ENCODE results near the gene BRI3.
"Not testable (repeated sequence)": the region's sequence is repeated elsewhere in the genome, so short reads cannot be mapped to it uniquely, and the experiment has no call there.

The BRI3 gene

DNA sequence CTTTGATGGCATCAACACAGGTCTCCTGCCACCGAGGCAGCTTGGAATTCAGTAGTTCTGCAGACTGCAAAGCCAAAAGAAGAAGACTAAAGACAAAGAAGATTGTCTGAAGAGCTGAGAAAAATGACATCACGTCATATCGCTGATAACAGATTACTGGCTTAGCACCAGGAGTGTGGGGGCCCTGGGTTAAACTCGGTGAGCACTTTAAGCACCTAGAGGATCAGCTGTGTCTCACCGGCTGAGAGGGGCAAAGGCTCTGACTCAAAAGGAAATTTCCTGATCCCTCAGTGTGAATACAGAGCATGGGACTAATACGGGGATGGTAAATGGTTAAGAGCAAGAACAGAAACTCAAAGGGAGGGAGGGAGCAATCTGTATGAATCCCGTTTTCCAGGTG, 30.7 kb downstream of the BRI3 start:
- DNase-seq (ENCODE audit: low read depth in 3 of 3), result no peak

DNA sequence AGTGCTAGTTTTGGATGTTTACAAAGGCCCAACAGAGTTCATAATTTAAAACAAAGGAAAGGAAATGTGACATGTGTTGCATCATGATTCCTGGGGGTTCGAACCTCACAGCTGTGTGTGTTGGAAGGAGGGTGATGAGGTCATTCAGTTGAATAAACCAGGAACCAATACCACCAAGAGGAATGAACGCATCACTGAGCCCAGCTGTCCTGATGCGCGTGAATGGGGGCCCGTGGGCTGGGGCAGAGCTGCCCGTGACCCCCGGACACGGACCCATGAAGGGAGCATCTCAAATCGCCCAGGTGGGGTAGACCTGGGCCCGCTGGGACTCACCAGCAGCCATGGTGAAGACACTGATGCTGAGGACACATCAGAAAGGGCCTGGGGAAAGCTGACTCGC, 33.0 kb downstream of the BRI3 start:
- DNase-seq (ENCODE audit: low read depth in 3 of 3), result no peak

DNA sequence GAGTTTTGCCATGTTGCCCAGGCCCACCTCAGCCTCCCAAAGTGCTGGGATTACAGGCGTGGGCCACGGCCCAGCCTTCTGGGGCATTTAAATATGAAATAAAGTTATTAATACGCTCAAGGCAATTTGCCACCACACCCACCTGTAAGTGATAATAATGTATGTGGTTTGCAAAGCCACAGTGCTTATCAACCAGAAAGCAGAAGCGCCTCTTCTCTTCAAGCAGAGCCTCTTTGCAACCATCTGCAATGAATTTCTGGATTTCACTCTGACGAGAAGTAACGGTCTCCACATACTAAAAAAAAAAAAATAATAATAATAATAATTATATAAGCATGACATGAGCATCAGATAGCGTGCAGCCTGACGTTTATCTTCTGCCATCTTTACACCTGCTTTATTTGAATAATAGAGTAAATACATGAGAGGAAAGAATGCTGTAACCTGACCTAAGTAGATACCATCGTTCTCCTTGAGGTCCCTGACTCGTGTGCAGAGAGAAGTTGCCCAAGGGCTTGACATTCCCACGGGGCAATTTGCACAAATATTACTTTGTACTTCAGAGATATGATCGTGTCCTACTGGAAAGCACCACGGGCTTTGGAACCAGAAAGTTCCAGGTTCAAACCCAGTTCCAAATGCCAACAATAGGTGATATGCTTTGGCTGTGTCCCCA, 34.0 kb downstream of the BRI3 start:
- no peak for DNase-seq (ENCODE audit: low read depth in 3 of 3)

DNA sequence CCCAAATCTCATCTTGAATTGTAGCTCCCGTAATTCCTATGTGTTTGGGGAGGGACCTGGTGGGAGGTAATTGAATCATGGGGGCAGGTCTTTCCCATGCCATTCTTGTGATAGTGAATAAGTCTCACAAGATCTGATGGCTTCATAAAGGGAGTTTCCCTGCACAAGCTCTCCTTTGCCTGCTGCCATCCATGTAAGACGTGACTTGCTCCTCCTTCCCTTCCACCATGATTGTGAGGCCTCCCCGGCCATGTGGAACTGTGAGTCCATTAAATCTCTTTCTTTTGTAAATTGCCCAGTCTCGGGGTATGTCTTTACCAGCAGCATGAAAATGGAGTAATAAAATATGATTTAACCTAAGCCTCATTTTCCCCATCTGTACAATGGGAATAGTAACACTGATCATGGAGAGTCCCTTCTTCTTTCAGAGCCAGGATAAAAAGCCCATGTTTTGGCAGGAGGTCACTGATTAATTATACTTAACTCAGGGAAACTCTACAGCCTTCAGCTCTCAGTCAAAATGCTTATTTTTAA, 34.6 kb downstream of the BRI3 start:
- not testable (repeated sequence) for DNase-seq (ENCODE audit: low read depth in 3 of 3)

DNA sequence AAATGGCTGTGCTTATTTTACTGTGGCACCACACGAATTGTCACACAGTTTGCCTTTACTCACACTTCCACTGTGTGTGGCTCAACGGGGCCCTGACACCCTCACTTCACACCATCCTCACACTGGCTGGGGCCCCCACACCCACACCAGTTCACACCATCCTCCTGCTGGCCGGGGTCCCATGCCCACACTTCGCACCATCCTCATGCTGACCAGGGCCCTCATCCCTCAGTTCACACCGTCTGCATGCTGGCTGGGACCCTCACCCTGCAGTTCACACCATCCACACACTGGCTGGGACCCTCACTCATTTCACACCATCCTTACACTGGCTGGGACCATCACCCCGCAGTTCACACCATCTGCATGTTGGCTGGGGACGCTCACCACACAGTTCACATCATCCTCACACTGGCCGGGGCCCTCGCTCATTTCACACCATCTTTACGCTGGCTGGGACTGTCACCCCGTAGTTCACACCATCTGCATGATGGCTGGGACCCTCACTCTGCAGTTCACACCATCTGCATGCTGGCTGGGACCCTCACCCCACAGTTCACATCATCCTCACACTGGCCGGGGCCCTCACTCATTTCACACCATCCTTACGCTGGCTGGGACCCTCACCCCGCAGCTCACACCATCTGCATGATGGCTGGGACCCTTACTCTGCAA, 36.0 kb downstream of the BRI3 start:
- DNase-seq (ENCODE audit: low read depth in 3 of 3), result no peak

DNA sequence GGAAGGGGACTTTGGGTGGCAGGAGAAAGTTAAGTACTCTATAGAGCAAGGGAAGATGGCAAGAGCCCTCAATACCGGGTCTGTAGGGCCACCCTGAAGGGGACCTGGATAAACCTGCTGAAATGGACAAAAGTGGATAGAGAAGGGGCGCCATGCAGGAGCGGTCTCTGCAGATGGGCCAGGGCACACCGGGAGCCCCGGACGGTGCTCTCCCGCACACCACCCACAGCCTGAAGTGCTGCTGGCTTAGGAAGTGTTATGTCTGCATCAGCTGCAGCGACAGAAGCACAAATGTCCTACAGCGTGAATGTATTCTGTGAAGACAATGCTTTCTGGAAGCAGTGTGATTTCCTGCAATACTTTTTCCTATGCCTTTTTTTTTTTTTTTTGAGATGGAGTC, 37.7 kb downstream of the BRI3 start:
- DNase-seq (ENCODE audit: low read depth in 3 of 3), result no peak

DNA sequence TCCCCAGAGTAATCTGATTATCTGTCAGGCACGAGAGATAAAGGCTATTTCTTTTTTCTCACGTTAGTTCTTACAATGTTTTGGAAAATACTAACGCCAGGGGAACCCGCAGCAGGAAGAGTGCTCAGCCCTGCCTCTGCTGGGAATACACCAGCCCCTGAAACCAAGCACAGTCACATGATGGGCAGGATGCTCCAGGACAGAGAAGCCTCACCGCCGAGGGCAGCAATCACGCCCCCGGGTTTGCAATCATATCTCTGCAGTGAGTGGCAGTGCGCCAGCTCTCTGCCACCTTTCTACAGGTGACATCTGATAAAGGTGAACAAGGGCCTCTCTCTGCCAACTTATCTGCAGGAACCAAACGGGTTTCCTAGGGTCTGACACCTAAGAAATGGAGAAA, 39.8 kb downstream of the BRI3 start:
- no peak for DNase-seq (ENCODE audit: low read depth in 3 of 3)

DNA sequence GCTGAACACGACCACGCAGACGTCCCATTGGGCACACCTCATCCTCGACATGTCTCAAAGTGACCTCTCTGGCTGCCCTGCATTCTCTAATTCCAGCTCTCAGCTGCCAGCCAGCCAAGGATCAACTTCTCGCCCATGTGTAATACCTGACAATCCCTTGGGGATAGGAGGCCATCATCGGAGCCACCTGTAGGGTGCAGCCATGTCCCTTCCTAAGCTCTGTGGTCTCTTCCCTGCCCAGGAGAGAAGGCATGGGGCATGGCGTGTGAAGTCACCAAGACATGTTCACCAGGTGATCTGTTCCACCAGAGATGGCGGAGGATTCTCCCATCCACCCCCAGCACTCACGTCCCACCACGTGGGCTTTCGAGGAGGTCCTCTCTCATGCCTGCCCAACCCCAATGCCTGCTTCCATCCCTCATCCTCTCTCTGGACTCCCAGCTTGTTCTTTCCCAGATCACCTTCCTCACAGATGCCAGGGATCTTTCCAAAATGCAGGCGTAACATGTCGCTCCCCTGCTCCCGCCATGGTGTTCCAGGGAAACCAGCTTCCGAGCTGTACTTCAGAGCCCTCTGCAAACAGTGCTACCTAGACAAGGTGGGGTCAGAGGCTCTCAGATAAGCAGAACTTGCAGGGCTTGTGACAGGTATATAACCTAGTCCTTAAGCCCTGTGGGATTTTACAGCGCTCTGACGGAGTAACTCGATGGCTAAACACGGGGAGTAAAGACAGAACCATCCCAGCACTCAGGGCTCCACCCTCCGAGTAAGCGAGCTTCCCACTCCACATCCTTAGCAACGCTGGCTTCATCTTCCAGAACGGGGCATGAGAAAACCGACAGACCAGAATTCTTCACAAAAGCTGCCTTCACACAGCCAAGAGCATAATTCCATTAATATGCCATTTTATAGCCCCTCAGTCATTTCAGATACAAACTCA, 41.1 kb downstream of the BRI3 start:
- no peak for DNase-seq (ENCODE audit: low read depth in 3 of 3)

DNA sequence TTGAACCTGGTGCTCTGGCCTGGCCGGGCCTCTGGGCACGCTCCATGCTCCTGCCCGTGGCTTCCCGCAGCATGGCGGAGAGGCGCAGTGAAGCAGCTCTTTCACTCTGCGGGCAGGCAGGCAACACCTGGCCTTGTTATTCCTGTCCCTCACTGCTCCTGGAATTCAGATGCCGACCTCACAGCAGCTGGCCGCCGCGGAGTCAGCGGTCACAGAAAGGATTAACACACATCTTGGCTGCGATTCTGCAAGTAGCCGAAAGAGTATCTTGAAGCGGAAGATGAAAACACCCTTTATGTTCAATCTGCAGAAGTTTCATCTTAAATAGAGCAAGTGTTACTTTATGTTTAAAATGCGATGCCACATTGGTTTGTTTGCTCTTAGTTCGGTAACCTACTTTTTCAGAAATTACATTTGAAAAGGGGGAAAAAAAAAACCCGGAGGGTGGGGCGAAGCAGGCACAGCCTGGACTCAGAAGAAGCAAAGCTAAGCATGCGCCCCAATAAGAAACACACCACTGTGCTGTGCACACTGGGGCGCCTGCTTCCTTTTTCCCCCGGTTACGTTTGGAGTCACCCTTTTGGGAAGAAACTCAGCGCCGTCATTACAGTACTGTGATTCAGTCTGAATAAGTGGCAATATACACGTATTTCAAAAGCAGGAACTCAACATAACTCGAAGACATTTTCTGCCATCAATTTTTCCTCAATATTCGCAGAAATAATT, 42.3 kb downstream of the BRI3 start:
- DNase-seq (ENCODE audit: low read depth in 3 of 3), result no peak

DNA sequence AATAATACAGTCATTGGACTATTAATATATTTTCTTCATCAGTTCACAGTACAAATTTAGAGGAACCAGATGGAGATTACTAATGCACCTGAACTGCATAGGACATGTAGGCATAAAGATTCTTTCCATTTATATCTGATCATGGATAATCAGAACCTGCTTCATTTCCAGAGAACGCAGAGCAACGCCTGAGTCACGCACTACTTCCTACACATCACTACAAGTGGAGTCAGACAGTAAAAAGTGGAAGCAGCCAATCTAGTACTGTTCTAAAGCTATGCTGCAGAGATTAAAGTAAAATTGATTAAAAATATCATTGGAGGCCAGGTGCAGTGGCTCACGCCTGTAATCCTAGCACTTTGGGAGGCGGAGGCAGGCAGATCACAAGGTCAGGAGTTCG, 43.3 kb downstream of the BRI3 start:
- DNase-seq (ENCODE audit: low read depth in 3 of 3), result no peak

DNA sequence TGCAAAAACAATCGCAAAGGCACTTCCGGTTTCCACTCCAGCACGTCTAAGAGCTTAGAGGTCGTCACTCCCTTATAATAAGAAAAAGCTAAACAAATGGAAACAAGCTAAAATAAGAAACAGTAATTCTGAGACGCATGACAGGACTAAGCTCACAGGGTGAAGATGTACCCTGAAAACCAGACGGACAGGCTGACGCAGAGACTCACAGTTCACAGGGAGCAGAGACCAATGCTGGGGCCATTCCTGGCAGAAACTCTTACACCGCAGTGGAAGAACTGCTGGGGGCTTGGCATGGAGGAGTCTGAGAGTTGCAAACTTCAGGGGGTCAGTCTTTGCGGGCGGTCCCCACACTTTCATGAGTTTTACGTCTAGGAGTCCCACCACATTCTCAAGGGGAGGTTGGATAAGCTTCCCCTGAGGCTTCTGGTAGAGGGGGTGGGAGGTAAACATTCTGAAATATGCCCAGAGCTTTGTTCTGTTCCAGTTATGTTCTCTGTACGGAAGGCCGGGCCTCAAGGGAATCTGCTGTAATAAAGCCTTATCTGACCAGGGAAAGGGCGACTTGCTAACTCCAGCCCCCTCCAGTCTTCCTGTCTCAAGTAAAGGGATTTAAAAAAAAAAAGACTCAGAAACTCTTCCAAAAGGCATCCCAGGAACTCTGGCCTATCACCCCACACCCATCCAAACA, 47.8 kb downstream of the BRI3 start:
- DNase-seq (ENCODE audit: low read depth in 3 of 3), result no peak

DNA sequence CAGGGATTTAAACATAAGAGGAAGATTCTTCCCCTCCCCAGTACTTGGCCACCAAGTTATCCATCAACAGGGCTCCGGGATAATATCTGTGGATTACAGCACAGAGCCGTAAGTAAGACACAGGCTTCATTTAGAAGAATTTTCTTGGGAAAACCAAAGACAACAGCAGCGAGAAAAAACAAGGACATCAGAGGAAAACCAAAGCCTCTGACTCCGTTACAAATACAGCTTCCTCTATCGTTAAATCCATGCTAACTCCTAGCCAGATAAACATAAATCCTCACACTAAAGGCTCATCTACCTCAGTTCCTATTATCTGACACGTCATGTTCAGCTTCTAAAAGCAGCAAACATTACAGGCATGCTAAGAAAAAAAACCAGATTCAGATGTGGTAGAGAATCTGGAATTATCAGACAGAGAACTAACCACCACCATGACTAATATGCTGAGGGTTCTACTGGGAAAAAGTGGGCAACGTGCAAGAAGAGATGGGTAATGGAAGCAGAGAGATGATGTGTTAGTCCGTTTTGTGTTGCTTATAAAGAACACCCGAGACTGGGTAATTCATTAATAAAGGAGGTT, 48.4 kb downstream of the BRI3 start:
- DNase-seq (ENCODE audit: low read depth in 3 of 3), result no peak

DNA sequence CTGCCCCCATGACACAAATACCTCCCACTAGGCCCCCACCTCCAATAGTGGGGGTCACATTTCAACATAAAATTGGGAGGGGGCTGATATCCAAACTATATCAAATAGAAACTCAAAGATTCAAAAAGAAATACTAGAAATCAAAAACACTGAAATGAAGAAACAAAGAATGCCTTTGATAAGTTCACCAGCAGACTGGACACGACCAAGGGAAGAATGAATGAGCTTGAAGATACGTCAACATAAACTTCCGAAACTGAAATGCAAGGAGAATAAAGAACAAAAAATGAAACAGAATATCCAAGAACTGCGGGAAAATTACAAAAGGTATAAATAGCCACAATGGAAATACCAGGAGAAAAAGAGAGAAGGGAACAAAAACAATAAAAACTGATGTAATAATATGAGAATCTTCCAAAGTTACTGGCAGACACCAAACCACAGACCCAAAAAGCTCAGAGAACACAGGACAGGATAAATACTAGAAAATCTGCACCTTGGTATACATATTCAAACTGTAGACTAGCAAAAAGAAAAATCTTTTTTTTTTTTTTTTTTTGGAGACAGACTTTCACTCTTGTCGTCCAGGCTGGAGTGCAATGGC, 49.5 kb downstream of the BRI3 start:
- DNase-seq (ENCODE audit: low read depth in 3 of 3), result no peak

DNA sequence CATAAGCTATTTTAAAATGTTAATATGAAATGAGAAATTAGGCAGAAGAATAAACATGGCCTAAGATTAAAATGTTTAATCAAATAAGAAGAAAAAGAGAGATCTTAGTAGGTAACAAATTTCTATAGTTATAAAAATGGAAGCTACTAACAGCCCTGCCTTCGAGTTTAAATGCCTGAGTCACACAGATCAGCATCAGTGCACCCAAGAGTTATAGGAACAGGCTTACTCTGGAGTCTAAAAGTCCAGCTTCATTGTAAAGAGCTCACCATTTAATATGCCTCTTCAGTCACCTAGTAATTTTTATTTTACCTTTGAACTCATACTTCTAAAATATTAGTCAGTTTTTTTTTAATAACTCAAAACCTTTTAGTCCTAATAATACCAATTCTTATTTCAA, 52.6 kb downstream of the BRI3 start:
- DNase-seq (ENCODE audit: low read depth in 3 of 3), result no peak

DNA sequence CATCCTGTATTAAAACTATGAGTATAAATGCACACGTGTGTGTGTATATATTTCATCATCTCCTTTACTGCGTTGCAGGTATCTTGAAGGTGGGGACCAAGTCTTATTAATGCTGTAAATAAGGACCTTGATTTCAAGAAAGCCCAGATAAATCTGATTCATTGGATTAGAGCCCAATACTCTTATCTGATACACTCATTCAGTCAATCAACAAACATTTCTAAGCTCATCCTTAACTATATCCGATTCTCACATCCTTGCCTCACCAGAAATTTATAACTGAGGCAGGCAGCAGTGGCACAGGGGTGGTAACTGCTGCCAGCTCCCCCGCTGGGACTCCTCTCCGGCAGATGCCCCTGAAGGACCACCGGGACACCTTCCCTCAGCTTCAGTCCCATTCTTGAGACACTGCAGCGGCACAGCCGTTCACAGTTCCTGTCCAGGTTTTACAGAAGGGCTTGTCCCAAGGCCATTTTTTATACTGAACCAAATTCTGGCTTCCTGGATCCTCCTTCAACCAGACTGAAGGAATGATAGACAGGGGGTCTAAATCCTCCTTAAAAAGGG, 54.0 kb downstream of the BRI3 start:
- DNase-seq (ENCODE audit: low read depth in 3 of 3), result no peak

DNA sequence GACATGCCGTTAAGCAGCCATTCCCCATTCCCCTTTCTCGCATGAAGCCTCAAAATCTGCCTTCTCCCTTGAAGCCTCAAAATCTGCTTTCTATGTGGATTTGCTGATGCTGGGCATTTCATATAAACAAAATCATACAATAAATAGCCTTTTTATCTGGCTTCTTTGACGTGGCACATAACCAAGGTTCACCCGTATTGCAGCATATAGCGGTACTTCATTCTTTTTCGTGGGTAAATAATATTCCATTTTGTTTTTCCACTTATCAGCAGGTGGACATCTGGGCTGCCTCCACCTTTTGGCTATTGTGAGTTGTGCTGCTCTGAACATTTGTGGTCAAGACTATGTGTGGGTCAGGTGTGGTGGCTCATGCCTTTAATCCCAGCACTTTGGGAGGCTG, 57.0 kb downstream of the BRI3 start:
- no peak for DNase-seq (ENCODE audit: low read depth in 3 of 3)

DNA sequence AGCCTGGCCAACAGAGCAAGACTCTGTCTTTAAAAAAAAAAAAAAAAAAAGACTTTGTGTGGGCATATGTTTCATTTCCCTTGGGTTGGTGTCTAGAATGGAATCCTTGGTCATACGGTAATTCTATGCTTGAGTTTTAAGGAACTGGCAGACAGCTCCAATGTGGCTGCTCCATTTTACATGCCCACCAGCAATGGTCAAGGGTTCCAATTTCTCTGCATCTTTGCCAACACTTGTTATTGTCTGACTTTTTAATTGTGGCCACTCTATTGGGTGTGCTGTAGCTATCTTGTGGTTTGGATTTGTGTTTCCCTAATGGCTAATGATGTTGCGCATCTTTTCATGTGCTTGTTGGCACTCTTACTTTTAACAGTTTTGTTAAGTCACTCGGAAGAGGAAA, 57.6 kb downstream of the BRI3 start:
- no peak for DNase-seq (ENCODE audit: low read depth in 3 of 3)

DNA sequence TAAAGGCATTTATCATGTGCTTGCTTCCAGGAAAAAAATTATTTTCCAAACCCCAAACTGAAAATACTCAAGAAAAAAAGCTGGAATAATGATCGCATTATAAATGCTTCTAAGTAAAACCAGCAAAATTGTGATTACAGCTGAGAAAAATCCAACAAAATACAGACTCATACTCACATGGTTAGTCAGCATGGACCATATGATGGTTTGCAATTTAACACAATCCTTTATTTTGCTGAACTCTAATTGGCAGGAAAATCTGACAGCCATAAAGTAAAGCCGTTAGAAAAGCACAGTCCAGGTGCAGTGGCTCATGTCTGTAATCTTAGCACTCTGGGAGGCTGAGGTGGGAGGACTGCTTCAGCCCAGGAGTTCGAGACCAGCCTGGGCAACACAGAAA, 59.6 kb downstream of the BRI3 start:
- no peak for DNase-seq (ENCODE audit: low read depth in 3 of 3)

All from stimulated activated CD4-positive, alpha-beta T cell treated with anti-CD3 and anti-CD28 coated beads, TNF-alpha, amount 100 ng/mL, for 4 hours (primary cell).